PFSK-1 (cell line): ENCODE results near the gene TAF1L.

ENCODE experiments used
- FOXP2 ChIP-seq: optimal IDR thresholded peaks from 2 replicates; pipeline ENCODE3; 2011; ENCODE audit warnings: borderline replicate concordance, control low read depth, inconsistent platforms; ENCODE audit not compliant: insufficient read depth; ENCODE audit errors: extremely low read length, extremely low read depth
- POLR2AphosphoS5 ChIP-seq: IDR thresholded peaks from 2 replicates; pipeline ENCODE4 v1.6.1; 2012; ENCODE audit warnings: low read depth, mild to moderate bottlenecking, control low read depth, low read length, moderate library complexity
- SIN3A ChIP-seq: IDR thresholded peaks from 2 replicates; pipeline ENCODE4 v1.6.1; 2012; ENCODE audit warnings: mild to moderate bottlenecking, low read length, moderate library complexity, borderline replicate concordance; ENCODE audit not compliant: insufficient read depth
- TAF1 ChIP-seq: IDR thresholded peaks from 2 replicates; pipeline ENCODE4 v1.6.1; 2012; ENCODE audit warnings: low read length, control low read depth, borderline replicate concordance; ENCODE audit not compliant: insufficient read depth
- TF ChIP-seq, protein P1 (sequence below), 2 experiments: IDR thresholded peaks; 2 replicates each; pipeline versions ENCODE4 v1.6.1 to v1.8.0; 2011 to 2012; ENCODE audit warnings: low read depth in 2 of 2, low read length in 2 of 2, control low read depth in 1 of 2, inconsistent platforms in 1 of 2, mild to moderate bottlenecking in 1 of 2, moderate library complexity in 1 of 2; ENCODE audit not compliant: insufficient read depth in 1 of 2

TAF1L gene

DNA sequence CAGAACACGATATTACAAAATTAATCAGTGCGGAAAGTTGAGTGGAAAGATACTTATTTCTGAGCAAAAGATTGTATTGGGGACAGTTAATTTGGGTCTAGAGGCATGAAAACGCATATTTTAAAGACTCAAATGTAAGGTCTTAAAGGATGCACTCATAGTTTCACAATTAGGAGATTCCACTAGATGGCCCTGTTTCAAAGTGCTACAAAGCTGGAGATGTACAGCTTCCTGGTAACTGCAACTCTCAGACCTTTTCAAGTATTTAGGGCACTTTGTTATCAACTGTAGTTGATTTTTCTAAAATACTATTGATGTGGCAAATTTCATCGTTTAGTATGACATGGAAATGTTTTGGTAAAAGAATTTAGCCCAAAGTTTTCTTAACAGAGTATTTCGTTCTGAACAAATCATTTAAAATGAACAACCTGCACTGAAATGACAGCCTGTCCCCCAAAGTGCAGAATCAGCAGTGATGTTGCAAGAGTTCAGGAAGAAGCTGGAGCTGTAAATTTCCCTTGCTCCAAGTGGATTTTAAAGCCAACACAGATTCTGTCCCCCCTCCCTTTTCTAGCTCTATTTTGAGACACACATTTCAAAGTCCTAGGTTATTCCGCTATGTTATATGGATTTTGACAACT lies 46.3 kb downstream of the TAF1L start:
- TF ChIP-seq SIN3A (no peak), TAF1 (no peak), POLR2AphosphoS5 (no peak), FOXP2 (no peak)
- TF ChIP-seq, protein P1, sequence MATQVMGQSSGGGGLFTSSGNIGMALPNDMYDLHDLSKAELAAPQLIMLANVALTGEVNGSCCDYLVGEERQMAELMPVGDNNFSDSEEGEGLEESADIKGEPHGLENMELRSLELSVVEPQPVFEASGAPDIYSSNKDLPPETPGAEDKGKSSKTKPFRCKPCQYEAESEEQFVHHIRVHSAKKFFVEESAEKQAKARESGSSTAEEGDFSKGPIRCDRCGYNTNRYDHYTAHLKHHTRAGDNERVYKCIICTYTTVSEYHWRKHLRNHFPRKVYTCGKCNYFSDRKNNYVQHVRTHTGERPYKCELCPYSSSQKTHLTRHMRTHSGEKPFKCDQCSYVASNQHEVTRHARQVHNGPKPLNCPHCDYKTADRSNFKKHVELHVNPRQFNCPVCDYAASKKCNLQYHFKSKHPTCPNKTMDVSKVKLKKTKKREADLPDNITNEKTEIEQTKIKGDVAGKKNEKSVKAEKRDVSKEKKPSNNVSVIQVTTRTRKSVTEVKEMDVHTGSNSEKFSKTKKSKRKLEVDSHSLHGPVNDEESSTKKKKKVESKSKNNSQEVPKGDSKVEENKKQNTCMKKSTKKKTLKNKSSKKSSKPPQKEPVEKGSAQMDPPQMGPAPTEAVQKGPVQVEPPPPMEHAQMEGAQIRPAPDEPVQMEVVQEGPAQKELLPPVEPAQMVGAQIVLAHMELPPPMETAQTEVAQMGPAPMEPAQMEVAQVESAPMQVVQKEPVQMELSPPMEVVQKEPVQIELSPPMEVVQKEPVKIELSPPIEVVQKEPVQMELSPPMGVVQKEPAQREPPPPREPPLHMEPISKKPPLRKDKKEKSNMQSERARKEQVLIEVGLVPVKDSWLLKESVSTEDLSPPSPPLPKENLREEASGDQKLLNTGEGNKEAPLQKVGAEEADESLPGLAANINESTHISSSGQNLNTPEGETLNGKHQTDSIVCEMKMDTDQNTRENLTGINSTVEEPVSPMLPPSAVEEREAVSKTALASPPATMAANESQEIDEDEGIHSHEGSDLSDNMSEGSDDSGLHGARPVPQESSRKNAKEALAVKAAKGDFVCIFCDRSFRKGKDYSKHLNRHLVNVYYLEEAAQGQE (IDR thresholded peaks at IDR 0.05; ENCODE audit: insufficient read depth in 1 of 2, low read depth in 2 of 2, low read length in 2 of 2) = no peak

DNA sequence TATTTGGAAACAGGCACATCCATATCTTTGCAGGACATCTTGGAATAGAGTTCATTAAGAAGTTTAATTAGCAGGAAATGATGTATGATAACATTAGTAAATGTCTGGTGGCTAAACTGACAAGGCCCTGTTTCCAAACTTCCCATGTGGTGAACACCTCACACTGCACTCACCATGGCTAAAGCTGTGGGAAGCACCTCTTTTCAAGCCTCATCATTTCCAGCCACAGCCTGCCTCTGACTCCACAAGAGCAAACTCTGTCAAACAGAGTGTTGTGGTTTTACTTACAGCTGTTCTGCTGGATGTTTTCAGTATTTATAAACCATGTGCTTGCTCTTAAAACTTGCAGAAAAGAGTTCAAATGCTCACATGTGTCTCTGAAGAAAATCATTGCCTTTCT lies 47.6 kb downstream of the TAF1L start:
- TF ChIP-seq POLR2AphosphoS5 (no peak), SIN3A (no peak), TAF1 (no peak), FOXP2 (no peak)
- TF ChIP-seq, protein P1 (IDR thresholded peaks at IDR 0.05; ENCODE audit: insufficient read depth in 1 of 2, low read depth in 2 of 2, low read length in 2 of 2) = no peak

DNA sequence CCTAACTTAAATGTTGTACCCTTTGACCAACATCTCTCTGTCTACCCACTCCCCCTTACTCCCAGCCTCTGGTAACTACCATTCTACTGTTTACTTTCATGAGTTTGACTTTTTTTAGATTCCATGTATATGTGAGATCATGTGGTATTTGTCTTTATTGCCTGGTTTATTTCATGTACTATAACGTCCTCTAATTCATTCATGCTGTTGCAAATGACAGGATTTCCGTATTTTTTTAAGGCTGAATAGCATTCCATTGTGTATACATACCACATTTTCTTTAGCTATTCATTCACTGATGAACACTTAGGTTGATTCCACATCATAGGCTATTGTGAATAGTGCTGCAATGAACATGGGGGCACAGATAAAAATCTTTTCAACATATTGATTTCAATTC lies 50.7 kb downstream of the TAF1L start:
- TF ChIP-seq SIN3A (no peak), POLR2AphosphoS5 (no peak), FOXP2 (no peak), TAF1 (no peak)
- TF ChIP-seq, protein P1 (IDR thresholded peaks at IDR 0.05; ENCODE audit: insufficient read depth in 1 of 2, low read depth in 2 of 2, low read length in 2 of 2) = no peak

DNA sequence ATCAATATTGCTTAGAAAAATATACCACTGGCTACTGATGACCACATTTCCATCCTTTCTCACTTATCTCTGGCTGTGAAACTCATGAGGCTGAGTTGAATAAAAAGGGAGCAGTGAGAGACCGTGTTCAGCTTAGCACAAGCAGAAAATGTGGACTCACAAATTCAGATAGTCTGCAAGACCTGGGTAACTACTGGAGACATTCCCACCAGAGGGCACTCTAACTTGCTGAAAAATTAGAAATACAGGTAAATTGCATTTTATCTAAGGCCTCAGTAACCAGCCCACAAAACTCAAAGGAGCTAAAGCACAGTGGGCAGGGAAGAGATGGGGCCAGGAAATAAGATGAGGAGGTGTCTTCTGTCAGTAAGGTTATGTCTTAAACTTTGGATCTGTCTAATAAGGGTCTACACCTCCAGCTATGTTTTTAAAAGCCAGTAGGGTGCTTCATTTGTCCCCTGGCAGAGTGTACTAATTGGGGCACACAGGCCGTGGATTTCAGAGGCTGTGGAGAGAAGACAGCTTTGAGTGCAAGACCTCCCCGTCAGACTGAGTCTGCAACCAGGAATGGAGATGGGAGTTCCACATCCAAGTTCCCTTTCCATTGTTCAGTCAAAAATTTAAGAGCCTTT lies 53.8 kb downstream of the TAF1L start:
- TF ChIP-seq TAF1 = no peak
- no peak for TF ChIP-seq SIN3A

DNA sequence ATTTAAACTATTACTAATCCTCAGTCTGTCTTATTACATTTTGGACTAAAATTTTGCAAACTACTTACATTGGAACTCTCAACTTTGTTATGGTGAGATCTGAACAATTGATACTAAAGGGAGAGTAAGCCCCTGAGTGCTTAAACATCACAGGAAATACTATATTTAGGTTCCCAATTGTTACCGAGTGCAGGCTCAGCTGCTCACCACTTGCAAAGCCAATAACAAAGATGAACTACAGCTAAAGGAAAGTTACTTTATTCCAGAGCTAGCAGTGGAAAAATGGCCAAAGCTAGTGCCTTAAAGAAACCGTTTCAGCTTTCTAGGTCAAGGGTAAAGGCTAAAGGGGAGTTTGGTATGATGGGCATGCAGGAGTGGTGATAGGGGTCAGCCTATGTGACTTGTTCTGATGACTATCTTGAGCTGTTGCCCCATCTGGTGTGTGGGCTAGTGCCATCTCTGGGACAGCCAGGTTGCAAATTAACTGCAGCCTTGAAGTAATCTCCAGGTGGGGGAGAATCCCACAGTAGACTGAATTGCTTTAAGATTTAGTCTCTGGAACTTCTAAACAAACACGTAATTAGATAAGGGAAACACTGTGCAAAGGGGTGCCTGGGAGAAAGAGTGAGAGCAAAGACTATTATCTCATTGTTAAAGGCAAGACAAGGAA lies 54.7 kb downstream of the TAF1L start:
- TF ChIP-seq FOXP2 = no peak
- TF ChIP-seq, protein P1 (IDR thresholded peaks at IDR 0.05; ENCODE audit: insufficient read depth in 1 of 2, low read depth in 2 of 2, low read length in 2 of 2) = no peak
- no peak for TF ChIP-seq SIN3A
- TF ChIP-seq POLR2AphosphoS5 = no peak
- TF ChIP-seq TAF1 = no peak
